Measurements from ENCODE around the gene DTD1. TPM values are rescaled to one million over a fixed set of nuclear protein-coding genes. Genes with fewer than 3 reads are reported as not detected.

DTD1 gene
- total RNA-seq, 3 donors from 2014 or later = 10.9 to 18.1 (median 14.1) TPM

- H3K4me3 ChIP-seq = no peak overlapping the region
- no peak for DNase-seq
- intact Hi-C loops (cut with DNase I, micrococcal nuclease) = no loop called here
- no peaks in the 10 kb centered on the region for H3K4me1 ChIP-seq (ENCODE audit: low read depth)
- no peak for ATAC-seq
- no peaks in the 10 kb centered on the region for H3K36me3 ChIP-seq (ENCODE audit: low read depth)
- no peaks in the 10 kb centered on the region for H3K9me3 ChIP-seq
- TF ChIP-seq CTCF (IDR thresholded peaks at IDR 0.05) = no peak
Measured at GRCh38 chr20:18718129-18718528, 130.3 kb downstream of the DTD1 start.

GRCh38 chr20:18719426-18719825 lies 131.6 kb downstream of the DTD1 start:
- ATAC-seq (peak; percentile 35), DNase-seq (no peak)
- intact Hi-C loops (cut with DNase I, micrococcal nuclease) = no loop called here
- H3K4me1 ChIP-seq (ENCODE audit: low read depth) = no peaks in the 10 kb centered on the region
- H3K9me3 ChIP-seq = no peaks in the 10 kb centered on the region
- H3K4me3 ChIP-seq = no peak overlapping the region
- no peak for TF ChIP-seq CTCF (IDR thresholded peaks at IDR 0.05)
- H3K36me3 ChIP-seq (ENCODE audit: low read depth) = no peaks in the 10 kb centered on the region

- ATAC-seq = no peak
- intact Hi-C loops (cut with DNase I, micrococcal nuclease) = no loop called here
- no peaks in the 10 kb centered on the region for H3K36me3 ChIP-seq (ENCODE audit: low read depth)
- no peak for TF ChIP-seq CTCF (IDR thresholded peaks at IDR 0.05)
- H3K4me1 ChIP-seq (ENCODE audit: low read depth) = no peaks in the 10 kb centered on the region
- H3K9me3 ChIP-seq = no peaks in the 10 kb centered on the region
- H3K4me3 ChIP-seq = no peak overlapping the region
- no peak for DNase-seq
Measured at GRCh38 chr20:18721551-18722115, 133.8 kb downstream of the DTD1 start.

GRCh38 chr20:18722371-18722770 lies 134.5 kb downstream of the DTD1 start:
- intact Hi-C loops (cut with DNase I, micrococcal nuclease) = no loop called here
- ATAC-seq = no peak
- no peak for TF ChIP-seq CTCF (IDR thresholded peaks at IDR 0.05)
- no peak for DNase-seq
- Histone ChIP-seq H3K4me3 (no peak overlapping the region), H3K36me3 (ENCODE audit: low read depth) (no peaks in the 10 kb centered on the region), H3K9me3 (no peaks in the 10 kb centered on the region), H3K4me1 (ENCODE audit: low read depth) (no peaks in the 10 kb centered on the region)

GRCh38 chr20:18724077-18724476 lies 136.2 kb downstream of the DTD1 start:
- ATAC-seq = no peak
- Histone ChIP-seq H3K9me3 (no peaks in the 10 kb centered on the region), H3K4me3 (no peak overlapping the region), H3K36me3 (ENCODE audit: low read depth) (no peaks in the 10 kb centered on the region), H3K4me1 (ENCODE audit: low read depth) (no peaks in the 10 kb centered on the region)
- DNase-seq = no peak
- intact Hi-C loops (cut with DNase I, micrococcal nuclease) = no loop called here
- TF ChIP-seq CTCF (IDR thresholded peaks at IDR 0.05) = no peak

Measured in mucosa of descending colon (tissue), 3 donors.